OCI-LY7 (cell line): ENCODE results near the gene PPP1R14B.

Source experiments
- CTCF ChIP-seq: fragments of 200-600 bp; sonication (generic); conservative IDR thresholded peaks from 2 replicates; pipeline ENCODE4 v1.5.1; 2014; ENCODE audit warnings: mild to moderate bottlenecking, antibody characterized with exemption, low read length, moderate library complexity, mixed read lengths
- EZH2phosphoT487 ChIP-seq: fragments of 200-600 bp; sonication (generic); IDR thresholded peaks from 2 replicates; pipeline ENCODE4 v1.6.1; 2018; ENCODE audit warnings: low read depth, borderline replicate concordance, mild to moderate bottlenecking, mixed run types, antibody characterized with exemption, low read length, moderate library complexity, mixed read lengths

GRCh38 chr11:64202992-64203391, 43.8 kb downstream of the PPP1R14B start:
- TF ChIP-seq CTCF (no peak), EZH2phosphoT487 (no peak)
